HEK293 (cell line): ENCODE data around the gene TAF9B.

ENCODE experiments used
- EGR2 ChIP-seq: fragments of 450-650 bp; formaldehyde crosslinking; IDR thresholded peaks from 2 replicates; pipeline ENCODE4 v1.5.1; 2016; ENCODE audit warnings: low read depth, missing biosample characterization, missing genetic modification characterization
- GLIS2 ChIP-seq: fragments of 450-650 bp; formaldehyde crosslinking; IDR thresholded peaks from 2 replicates; pipeline ENCODE4 v1.5.1; 2016; ENCODE audit warnings: missing biosample characterization, missing genetic modification characterization
- IKZF3 ChIP-seq: fragments of 450-650 bp; IDR thresholded peaks from 2 replicates; pipeline ENCODE4 v1.5.0; 2018; ENCODE audit warnings: missing biosample characterization, mild to moderate bottlenecking, missing genetic modification characterization, moderate library complexity
- KLF7 ChIP-seq: fragments of 450-650 bp; formaldehyde crosslinking; IDR thresholded peaks from 2 replicates; pipeline ENCODE4 v1.5.1; 2016; ENCODE audit warnings: missing biosample characterization, missing genetic modification characterization, borderline replicate concordance
- KLF9 ChIP-seq: fragments of 450-650 bp; formaldehyde crosslinking; IDR thresholded peaks from 2 replicates; pipeline ENCODE4 v1.5.1; 2016; ENCODE audit warnings: missing biosample characterization, missing genetic modification characterization, low read depth
- OSR2 ChIP-seq: fragments of 450-650 bp; formaldehyde crosslinking; IDR thresholded peaks from 2 replicates; pipeline ENCODE4 v1.5.1; 2016; ENCODE audit warnings: missing biosample characterization, missing genetic modification characterization
- TRIM28 ChIP-seq: IDR thresholded peaks from 2 replicates; pipeline ENCODE4 v1.6.1; 2011; ENCODE audit warnings: low read length, control low read depth, borderline replicate concordance
- ZBTB20 ChIP-seq: fragments of 450-650 bp; formaldehyde crosslinking; IDR thresholded peaks from 2 replicates; pipeline ENCODE4 v1.5.1; 2016; ENCODE audit warnings: missing biosample characterization, missing genetic modification characterization
- ZEB2 ChIP-seq: fragments of 450-650 bp; formaldehyde crosslinking; IDR thresholded peaks from 2 replicates; pipeline ENCODE4 v1.5.1; 2016; ENCODE audit warnings: missing biosample characterization, missing genetic modification characterization
- ZFP3 ChIP-seq: fragments of 450-650 bp; formaldehyde crosslinking; IDR thresholded peaks from 2 replicates; pipeline ENCODE4 v1.5.1; 2016; ENCODE audit warnings: low read depth, missing biosample characterization, missing genetic modification characterization
- ZFP69B ChIP-seq: fragments of 450-650 bp; formaldehyde crosslinking; IDR thresholded peaks from 2 replicates; pipeline ENCODE4 v1.5.1; 2016; ENCODE audit warnings: missing biosample characterization, missing genetic modification characterization
- ZNF132 ChIP-seq: fragments of 450-650 bp; formaldehyde crosslinking; IDR thresholded peaks from 2 replicates; pipeline ENCODE4 v1.5.1; 2017; ENCODE audit warnings: missing biosample characterization, missing genetic modification characterization, borderline replicate concordance
- ZNF146 ChIP-seq: fragments of 450-650 bp; formaldehyde crosslinking; IDR thresholded peaks from 2 replicates; pipeline ENCODE4 v1.5.1; 2016; ENCODE audit warnings: missing biosample characterization, missing genetic modification characterization
- ZNF169 ChIP-seq: fragments of 450-650 bp; formaldehyde crosslinking; IDR thresholded peaks from 2 replicates; pipeline ENCODE4 v1.5.1; 2016; ENCODE audit warnings: missing biosample characterization, missing genetic modification characterization
- ZNF24 ChIP-seq: fragments of 450-650 bp; formaldehyde crosslinking; IDR thresholded peaks from 2 replicates; pipeline ENCODE4 v1.5.1; 2016; ENCODE audit warnings: missing biosample characterization, missing genetic modification characterization
- ZNF335 ChIP-seq: fragments of 450-650 bp; formaldehyde crosslinking; conservative IDR thresholded peaks from 2 replicates; pipeline ENCODE4 v1.5.1; 2016; ENCODE audit warnings: missing biosample characterization, missing genetic modification characterization
- ZNF501 ChIP-seq: fragments of 450-650 bp; formaldehyde crosslinking; IDR thresholded peaks from 2 replicates; pipeline ENCODE4 v1.5.1; 2016; ENCODE audit warnings: missing biosample characterization, missing genetic modification characterization
- ZNF510 ChIP-seq: fragments of 450-650 bp; formaldehyde crosslinking; IDR thresholded peaks from 2 replicates; pipeline ENCODE4 v1.5.1; 2018; ENCODE audit warnings: mild to moderate bottlenecking, missing genetic modification characterization, missing biosample characterization; ENCODE audit not compliant: insufficient replicate concordance
- ZNF521 ChIP-seq: fragments of 450-650 bp; formaldehyde crosslinking; IDR thresholded peaks from 2 replicates; pipeline ENCODE4 v1.5.1; 2017; ENCODE audit warnings: missing biosample characterization, mild to moderate bottlenecking, missing genetic modification characterization
- ZNF530 ChIP-seq: fragments of 450-650 bp; formaldehyde crosslinking; IDR thresholded peaks from 2 replicates; pipeline ENCODE4 v1.5.1; 2016; ENCODE audit warnings: low read depth, missing biosample characterization, missing genetic modification characterization
- ZNF585B ChIP-seq: fragments of 450-650 bp; formaldehyde crosslinking; IDR thresholded peaks from 2 replicates; pipeline ENCODE4 v1.5.1; 2016; ENCODE audit warnings: missing biosample characterization, missing genetic modification characterization
- ZNF624 ChIP-seq: fragments of 450-650 bp; formaldehyde crosslinking; IDR thresholded peaks from 2 replicates; pipeline ENCODE4 v1.5.1; 2017; ENCODE audit warnings: missing biosample characterization, missing genetic modification characterization
- ZNF629 ChIP-seq: fragments of 450-650 bp; formaldehyde crosslinking; IDR thresholded peaks from 2 replicates; pipeline ENCODE4 v1.5.1; 2017; ENCODE audit warnings: missing biosample characterization, missing genetic modification characterization
- ZNF776 ChIP-seq: fragments of 450-650 bp; formaldehyde crosslinking; IDR thresholded peaks from 2 replicates; pipeline ENCODE4 v1.5.0; 2017; ENCODE audit warnings: missing biosample characterization, missing genetic modification characterization, borderline replicate concordance
- ZNF785 ChIP-seq: fragments of 450-650 bp; formaldehyde crosslinking; IDR thresholded peaks from 2 replicates; pipeline ENCODE4 v1.5.1; 2016; ENCODE audit warnings: missing biosample characterization, missing genetic modification characterization
- ZNF843 ChIP-seq: fragments of 450-650 bp; formaldehyde crosslinking; IDR thresholded peaks from 2 replicates; pipeline ENCODE4 v1.5.1; 2016; ENCODE audit warnings: missing biosample characterization, missing genetic modification characterization
- TF ChIP-seq, protein P1 (sequence below): fragments of 450-650 bp; formaldehyde crosslinking; IDR thresholded peaks from 2 replicates; pipeline ENCODE4 v1.5.1; 2017; ENCODE audit warnings: missing biosample characterization, missing genetic modification characterization
- TF ChIP-seq, protein P2 (sequence below): fragments of 450-650 bp; formaldehyde crosslinking; IDR thresholded peaks from 2 replicates; pipeline ENCODE4 v1.5.1; 2017; ENCODE audit warnings: missing biosample characterization, mild to moderate bottlenecking, missing genetic modification characterization, moderate library complexity
- TF ChIP-seq, protein P3 (sequence below): fragments of 450-650 bp; formaldehyde crosslinking; IDR thresholded peaks from 2 replicates; pipeline ENCODE4 v1.5.1; 2016; ENCODE audit warnings: missing biosample characterization, missing genetic modification characterization
- TF ChIP-seq, protein P4 (sequence below): fragments of 450-650 bp; formaldehyde crosslinking; IDR thresholded peaks from 2 replicates; pipeline ENCODE4 v1.5.1; 2016; ENCODE audit warnings: missing biosample characterization, missing genetic modification characterization
- TF ChIP-seq, protein P5 (sequence below): fragments of 450-650 bp; formaldehyde crosslinking; IDR thresholded peaks from 2 replicates; pipeline ENCODE4 v1.5.1; 2016; ENCODE audit warnings: missing biosample characterization, missing genetic modification characterization, low read depth
- TF ChIP-seq, protein P6 (sequence below): fragments of 450-650 bp; formaldehyde crosslinking; IDR thresholded peaks from 2 replicates; pipeline ENCODE4 v1.5.1; 2016; ENCODE audit warnings: missing biosample characterization, missing genetic modification characterization

TAF9B gene

DNA sequence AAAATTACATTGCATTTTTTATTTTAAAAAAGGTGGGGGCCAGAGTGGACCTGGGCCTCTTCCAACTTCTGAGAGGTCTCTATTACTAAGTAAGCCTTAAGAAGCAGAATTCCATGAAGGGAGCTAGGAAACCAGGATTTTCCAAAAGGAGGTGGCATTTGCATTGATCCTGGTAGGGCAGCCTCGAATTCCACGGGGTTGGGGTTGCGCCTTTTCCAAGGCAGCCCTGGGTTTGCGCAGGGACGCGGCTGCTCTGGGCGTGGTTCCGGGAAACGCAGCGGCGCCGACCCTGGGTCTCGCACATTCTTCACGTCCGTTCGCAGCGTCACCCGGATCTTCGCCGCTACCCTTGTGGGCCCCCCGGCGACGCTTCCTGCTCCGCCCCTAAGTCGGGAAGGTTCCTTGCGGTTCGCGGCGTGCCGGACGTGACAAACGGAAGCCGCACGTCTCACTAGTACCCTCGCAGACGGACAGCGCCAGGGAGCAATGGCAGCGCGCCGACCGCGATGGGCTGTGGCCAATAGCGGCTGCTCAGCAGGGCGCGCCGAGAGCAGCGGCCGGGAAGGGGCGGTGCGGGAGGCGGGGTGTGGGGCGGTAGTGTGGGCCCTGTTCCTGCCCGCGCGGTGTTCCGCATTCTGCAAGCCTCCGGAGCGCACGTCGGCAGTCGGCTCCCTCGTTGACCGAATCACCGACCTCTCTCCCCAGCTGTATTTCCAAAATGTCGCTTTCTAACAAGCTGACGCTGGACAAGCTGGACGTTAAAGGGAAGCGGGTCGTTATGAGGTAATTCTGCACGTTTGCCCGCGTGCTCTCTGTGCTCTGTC, 35.6 kb downstream of the TAF9B start, which contains the start of gene PGK1 (continued):
- TF ChIP-seq ZNF169 (tag by site-specific recombination) (no peak), ZNF843 (tag by site-specific recombination) (no peak), ZNF510 (tag by site-specific recombination) (peak; percentile 63), IKZF3 (peak; percentile 72), ZFP69B (tag by site-specific recombination) (peak; percentile 99), ZNF24 (no peak), TRIM28 (no peak), ZNF585B (no peak), KLF9 (tag by site-specific recombination) (peak; percentile 84), ZNF521 (tag by site-specific recombination) (no peak), ZNF629 (tag by site-specific recombination) (peak; percentile 72), ZNF501 (tag by site-specific recombination) (peak; percentile 43; the same call in 1 of the 2 replicates), ZFP3 (no peak), ZNF146 (tag by site-specific recombination) (peak; percentile 58; the same call in 1 of the 2 replicates), ZNF776 (tag by site-specific recombination) (no peak), ZNF132 (tag by site-specific recombination) (no peak), GLIS2 (tag by site-specific recombination) (peak; percentile 97), EGR2 (tag by site-specific recombination) (peak; percentile 23; the same call in 1 of the 2 replicates), KLF7 (tag by site-specific recombination) (peak; percentile 79; the same call in 1 of the 2 replicates), ZBTB20 (tag by site-specific recombination) (peak; percentile 53; the same call in 1 of the 2 replicates), ZNF530 (tag by site-specific recombination) (no peak), ZNF335 (peak; percentile 84), ZNF785 (no peak), OSR2 (tag by site-specific recombination) (peak; percentile 94), ZEB2 (0 out of 2 replicates have a peak, but pooled peaks have one; percentile 56), ZNF624 (tag by site-specific recombination) (no peak)
- TF ChIP-seq, protein P1, sequence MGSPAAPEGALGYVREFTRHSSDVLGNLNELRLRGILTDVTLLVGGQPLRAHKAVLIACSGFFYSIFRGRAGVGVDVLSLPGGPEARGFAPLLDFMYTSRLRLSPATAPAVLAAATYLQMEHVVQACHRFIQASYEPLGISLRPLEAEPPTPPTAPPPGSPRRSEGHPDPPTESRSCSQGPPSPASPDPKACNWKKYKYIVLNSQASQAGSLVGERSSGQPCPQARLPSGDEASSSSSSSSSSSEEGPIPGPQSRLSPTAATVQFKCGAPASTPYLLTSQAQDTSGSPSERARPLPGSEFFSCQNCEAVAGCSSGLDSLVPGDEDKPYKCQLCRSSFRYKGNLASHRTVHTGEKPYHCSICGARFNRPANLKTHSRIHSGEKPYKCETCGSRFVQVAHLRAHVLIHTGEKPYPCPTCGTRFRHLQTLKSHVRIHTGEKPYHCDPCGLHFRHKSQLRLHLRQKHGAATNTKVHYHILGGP (tag by site-specific recombination), result no peak
- TF ChIP-seq, protein P2, sequence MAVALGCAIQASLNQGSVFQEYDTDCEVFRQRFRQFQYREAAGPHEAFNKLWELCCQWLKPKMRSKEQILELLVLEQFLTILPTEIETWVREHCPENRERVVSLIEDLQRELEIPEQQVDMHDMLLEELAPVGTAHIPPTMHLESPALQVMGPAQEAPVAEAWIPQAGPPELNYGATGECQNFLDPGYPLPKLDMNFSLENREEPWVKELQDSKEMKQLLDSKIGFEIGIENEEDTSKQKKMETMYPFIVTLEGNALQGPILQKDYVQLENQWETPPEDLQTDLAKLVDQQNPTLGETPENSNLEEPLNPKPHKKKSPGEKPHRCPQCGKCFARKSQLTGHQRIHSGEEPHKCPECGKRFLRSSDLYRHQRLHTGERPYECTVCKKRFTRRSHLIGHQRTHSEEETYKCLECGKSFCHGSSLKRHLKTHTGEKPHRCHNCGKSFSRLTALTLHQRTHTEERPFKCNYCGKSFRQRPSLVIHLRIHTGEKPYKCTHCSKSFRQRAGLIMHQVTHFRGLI, result no peak
- TF ChIP-seq, protein P3, sequence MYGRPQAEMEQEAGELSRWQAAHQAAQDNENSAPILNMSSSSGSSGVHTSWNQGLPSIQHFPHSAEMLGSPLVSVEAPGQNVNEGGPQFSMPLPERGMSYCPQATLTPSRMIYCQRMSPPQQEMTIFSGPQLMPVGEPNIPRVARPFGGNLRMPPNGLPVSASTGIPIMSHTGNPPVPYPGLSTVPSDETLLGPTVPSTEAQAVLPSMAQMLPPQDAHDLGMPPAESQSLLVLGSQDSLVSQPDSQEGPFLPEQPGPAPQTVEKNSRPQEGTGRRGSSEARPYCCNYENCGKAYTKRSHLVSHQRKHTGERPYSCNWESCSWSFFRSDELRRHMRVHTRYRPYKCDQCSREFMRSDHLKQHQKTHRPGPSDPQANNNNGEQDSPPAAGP (tag by site-specific recombination), result no peak; the same call in 1 of the 2 replicates
- TF ChIP-seq, protein P4, sequence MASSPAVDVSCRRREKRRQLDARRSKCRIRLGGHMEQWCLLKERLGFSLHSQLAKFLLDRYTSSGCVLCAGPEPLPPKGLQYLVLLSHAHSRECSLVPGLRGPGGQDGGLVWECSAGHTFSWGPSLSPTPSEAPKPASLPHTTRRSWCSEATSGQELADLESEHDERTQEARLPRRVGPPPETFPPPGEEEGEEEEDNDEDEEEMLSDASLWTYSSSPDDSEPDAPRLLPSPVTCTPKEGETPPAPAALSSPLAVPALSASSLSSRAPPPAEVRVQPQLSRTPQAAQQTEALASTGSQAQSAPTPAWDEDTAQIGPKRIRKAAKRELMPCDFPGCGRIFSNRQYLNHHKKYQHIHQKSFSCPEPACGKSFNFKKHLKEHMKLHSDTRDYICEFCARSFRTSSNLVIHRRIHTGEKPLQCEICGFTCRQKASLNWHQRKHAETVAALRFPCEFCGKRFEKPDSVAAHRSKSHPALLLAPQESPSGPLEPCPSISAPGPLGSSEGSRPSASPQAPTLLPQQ (tag by site-specific recombination), result peak; percentile 99
- TF ChIP-seq, protein P5, sequence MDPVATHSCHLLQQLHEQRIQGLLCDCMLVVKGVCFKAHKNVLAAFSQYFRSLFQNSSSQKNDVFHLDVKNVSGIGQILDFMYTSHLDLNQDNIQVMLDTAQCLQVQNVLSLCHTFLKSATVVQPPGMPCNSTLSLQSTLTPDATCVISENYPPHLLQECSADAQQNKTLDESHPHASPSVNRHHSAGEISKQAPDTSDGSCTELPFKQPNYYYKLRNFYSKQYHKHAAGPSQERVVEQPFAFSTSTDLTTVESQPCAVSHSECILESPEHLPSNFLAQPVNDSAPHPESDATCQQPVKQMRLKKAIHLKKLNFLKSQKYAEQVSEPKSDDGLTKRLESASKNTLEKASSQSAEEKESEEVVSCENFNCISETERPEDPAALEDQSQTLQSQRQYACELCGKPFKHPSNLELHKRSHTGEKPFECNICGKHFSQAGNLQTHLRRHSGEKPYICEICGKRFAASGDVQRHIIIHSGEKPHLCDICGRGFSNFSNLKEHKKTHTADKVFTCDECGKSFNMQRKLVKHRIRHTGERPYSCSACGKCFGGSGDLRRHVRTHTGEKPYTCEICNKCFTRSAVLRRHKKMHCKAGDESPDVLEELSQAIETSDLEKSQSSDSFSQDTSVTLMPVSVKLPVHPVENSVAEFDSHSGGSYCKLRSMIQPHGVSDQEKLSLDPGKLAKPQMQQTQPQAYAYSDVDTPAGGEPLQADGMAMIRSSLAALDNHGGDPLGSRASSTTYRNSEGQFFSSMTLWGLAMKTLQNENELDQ (tag by site-specific recombination), result no peak
- TF ChIP-seq, protein P6, sequence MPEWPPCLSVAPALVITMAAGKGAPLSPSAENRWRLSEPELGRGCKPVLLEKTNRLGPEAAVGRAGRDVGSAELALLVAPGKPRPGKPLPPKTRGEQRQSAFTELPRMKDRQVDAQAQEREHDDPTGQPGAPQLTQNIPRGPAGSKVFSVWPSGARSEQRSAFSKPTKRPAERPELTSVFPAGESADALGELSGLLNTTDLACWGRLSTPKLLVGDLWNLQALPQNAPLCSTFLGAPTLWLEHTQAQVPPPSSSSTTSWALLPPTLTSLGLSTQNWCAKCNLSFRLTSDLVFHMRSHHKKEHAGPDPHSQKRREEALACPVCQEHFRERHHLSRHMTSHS (tag by site-specific recombination), result no peak
